HG02852 (cell line): Measurements from ENCODE around the gene FBXO10.
A peak's percentile ranks its signal among the peaks of the same experiment; 100 is the strongest.
"Not testable (repeated sequence)": the region's sequence is repeated elsewhere in the genome, so short reads cannot be mapped to it uniquely, and the experiment has no call there.

Experiments used
- ATAC-seq: cut with Tn5 transposase; IDR thresholded peaks from one replicate; pipeline ENCODE4 v1.9.1; 2021; ENCODE audit warnings: mild to moderate bottlenecking, moderate library complexity; ENCODE audit not compliant: unreplicated experiment

FBXO10 gene

DNA sequence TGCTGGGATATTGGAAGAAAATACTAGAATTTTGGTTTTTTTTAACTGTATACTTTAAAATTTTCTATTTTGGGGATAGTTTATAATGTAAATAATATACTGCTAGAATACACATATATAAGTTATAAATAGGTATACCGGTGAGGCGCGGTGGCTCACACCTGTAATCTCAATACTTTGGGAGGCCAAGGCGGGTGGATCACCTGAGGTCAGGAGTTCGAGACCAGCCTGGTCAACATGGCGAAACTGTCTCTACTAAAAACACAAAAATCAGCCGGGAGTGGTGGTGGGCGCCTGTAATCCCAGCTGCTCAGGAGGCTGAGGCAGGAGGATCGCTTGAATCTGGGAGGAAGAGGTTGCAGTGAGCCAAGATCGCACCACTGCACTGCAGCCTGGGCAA, 61.8 kb downstream of the FBXO10 start:
- not testable (repeated sequence) for ATAC-seq

DNA sequence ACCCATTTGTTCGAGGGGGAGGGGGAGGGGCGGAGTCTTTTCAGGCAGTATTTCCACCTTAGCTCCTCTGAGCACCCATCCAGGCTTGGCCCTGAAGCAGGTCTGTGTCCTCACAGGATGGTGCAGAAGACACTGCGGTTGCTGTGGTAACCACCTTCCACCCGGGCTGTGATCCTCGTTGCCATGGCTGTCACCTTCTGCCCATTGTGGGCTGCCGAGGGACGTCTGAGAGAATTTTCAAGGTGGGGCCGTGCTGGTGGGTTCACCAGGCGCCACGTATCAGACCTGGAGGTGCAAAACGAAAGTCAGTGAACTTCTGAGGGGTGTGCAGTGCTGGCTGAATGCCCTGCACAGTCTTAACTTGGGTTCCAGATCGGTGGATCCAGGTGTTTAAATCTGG, 63.7 kb downstream of the FBXO10 start:
- ATAC-seq, result no peak

- no peak for ATAC-seq
Observed at GRCh38 chr9:37511016-37512010, 64.9 kb downstream of the FBXO10 start.

DNA sequence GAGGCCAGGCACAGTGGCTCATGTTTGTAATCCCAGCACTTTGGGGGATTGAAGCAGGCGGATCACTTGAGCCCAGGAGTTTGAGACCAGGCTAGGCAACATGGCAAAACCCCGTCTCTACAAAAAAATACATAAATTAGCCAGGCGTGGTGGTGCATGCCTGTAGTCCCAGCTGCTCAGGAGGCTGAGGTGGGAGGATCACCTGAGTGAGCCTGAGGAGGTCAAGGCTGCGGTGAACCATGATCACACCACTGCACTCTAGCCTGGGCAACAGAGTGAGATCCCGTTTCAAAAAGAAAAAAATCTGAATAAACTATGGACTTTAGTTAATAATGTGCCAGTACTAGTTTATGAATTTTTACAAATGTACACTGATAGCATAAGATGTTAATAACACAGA, 66.1 kb downstream of the FBXO10 start:
- not testable (repeated sequence) for ATAC-seq

GRCh38 chr9:37509536-37509935, 66.6 kb downstream of the FBXO10 start:
- no peak for ATAC-seq

DNA sequence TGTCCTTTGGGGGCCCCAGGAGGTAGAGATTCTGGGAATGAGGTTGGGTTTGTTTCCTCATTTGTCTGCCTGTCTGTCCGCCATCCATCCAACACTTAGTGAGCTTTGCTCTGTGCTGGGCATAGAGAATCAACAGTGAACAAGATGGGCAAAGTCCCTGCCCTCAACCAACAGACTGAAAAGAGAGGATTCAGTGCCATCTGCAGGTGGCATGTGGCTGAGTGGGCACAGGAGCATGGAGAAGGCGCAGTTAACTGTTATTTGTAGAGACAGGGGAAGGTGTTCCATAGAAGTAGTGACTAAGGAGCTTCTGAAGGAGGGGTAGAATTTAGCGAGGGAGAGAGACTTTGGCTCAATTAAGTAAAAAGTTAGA, 67.4 kb downstream of the FBXO10 start:
- no peak for ATAC-seq

DNA sequence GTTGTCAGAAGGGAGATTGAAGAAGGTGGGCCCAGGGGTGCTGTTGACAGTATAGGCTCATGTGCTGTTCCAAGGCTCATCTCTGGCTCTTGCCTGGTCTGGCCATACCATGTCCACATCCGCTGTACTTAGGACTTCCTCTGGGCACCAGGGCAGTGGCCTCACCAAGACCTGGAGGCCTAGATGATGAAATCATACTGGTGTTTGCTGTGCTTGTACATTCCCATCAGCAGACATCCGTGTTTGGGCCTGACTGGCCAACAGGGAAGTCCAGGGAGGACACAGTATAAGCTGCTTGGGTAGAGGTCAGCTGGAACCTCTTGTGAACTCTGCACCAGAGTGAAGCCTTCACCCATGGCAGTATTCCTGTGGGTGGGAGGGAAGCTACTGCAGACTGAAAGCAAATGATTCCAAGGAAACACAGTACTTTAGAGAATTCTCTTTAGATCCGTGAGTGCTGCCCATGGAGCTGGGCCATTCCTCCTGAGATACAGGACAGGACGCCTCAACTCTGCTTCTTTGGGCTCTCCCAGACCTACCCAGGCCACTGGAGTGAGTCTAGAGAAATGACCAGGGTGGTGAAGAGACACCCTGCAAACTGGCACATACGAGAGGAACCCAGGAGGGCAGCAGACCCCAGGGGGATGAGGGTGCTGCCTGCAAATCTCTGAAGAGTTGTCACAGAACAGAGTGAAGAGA, 67.9 kb downstream of the FBXO10 start:
- ATAC-seq, result no peak

DNA sequence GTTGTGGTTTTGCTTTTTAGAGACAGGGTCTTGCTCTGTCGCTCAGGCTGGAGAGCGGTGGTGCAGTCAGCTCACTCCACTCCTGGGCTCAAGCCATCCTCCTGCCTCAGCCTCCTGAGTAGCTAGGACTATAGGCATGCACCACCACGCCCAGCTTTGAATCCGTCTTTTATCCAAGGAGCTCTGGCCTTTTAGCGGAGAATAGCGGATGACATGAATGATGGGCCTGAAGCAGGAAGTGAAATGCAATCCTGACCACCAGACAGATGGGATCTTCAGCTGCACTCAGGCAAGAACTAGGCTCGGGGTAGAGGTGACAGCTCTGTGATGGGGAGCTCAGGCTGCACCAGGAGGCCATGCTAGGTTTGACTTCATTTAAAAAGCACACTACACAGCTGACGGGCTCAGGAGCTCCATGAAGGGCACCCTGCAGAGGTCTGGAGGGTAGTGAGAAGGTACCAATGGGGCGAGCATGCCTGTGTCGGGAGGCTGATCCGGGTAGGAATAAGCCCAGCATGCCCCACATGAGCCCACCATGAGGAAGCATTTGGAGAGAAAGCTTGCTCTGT, 68.5 kb downstream of the FBXO10 start:
- ATAC-seq, result no peak

GRCh38 chr9:37504605-37505004, 71.6 kb downstream of the FBXO10 start:
- ATAC-seq, result no peak

GRCh38 chr9:37503736-37504135, 72.4 kb downstream of the FBXO10 start:
- ATAC-seq, result no peak

GRCh38 chr9:37501957-37502596, 74.1 kb downstream of the FBXO10 start:
- ATAC-seq, result no peak

GRCh38 chr9:37499297-37499696, 76.9 kb downstream of the FBXO10 start:
- no peak for ATAC-seq

DNA sequence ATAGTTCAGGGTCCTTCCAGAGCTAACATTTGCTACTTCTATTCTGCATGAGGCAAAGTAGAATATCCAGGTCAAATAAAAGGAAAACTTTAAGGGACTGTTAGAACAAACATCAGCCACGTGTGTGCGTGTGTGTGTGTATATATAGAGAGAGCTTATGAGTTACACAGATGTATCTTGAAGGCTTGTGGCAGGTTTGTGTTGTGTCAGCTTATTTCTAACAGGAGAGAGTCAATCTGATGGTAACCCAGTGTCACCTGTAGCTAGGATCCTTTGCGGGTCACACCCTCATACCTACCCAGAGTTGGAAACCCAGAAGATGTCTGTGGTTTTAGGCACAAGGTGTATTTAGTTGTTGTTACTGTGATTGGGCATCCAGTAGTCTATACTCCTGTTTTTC, 77.7 kb downstream of the FBXO10 start:
- no peak for ATAC-seq

- ATAC-seq, result no peak
Observed at GRCh38 chr9:37497320-37497719, 78.9 kb downstream of the FBXO10 start.

- no peak for ATAC-seq
Observed at GRCh38 chr9:37496020-37496419, 80.2 kb downstream of the FBXO10 start.

- ATAC-seq, result no peak
Observed at GRCh38 chr9:37495571-37495970, 80.6 kb downstream of the FBXO10 start.

GRCh38 chr9:37491939-37492338, 84.2 kb downstream of the FBXO10 start:
- no peak for ATAC-seq

DNA sequence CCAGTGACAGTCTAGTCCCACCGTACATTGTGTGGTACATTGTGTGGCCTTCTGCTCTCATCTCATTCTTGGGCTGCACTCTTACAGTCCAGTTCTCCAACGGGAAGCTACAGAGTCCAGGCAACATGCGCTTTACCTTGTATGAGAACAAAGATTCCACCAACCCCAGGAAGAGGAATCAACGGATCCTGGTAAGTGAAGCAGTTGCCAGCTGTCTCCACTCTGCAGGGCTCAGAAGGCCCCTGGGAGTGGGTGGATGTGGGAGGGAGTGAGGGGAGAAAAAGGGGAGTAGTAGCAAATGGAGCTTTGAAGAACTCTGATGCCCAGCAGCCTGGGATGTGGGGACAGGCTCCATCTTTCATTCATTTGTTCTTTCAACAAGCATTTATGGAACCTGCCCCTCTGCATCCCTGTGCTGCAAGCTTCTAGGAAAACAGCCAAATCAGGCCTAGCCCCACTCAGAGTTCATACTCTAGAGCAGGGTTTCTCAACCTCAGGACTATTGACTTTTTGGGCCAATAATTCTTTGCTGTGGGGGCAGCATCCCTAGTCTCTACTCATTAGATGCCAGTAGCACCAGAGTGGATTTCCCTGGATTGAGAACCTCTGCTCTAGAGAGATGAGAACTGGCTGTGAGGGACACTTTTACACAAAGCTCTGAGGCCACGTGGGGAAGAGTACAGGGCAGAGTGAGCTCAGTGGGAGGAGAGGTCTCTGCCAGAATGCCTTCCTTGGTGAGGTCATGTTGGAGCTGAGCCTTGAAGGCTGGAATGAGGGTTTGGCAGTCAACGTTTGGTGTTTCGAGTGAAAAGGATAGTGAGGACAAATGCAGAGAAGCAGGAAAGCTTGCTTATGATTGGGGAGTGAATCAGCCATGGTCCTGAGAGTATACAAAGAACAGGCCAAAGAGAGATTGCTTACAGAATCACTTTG, 89.3 kb downstream of the FBXO10 start:
- no peak for ATAC-seq

GRCh38 chr9:37486256-37486615, 89.9 kb downstream of the FBXO10 start:
- peak; percentile 1 for ATAC-seq
